ENCODE results near the gene EXOC3L2.

EXOC3L2 gene

GRCh38 chr19:45179892-45180370 is 65.3 kb downstream of the EXOC3L2 start:
- DNase-seq (ENCODE audit: low read depth) = no peak

- peak; percentile 38 for DNase-seq (ENCODE audit: low read depth)
Measured at GRCh38 chr19:45179072-45179891, 65.9 kb downstream of the EXOC3L2 start.

GRCh38 chr19:45178262-45179071 is 66.7 kb downstream of the EXOC3L2 start, which contains the start of gene BLOC1S3:
Gene BLOC1S3, plus strand, starts transcription at chr19:45178784. Its CDS starts 513 bp downstream, at chr19:45179297.
- peak; percentile 100 for DNase-seq (ENCODE audit: low read depth)

GRCh38 chr19:45177817-45178261 is 67.4 kb downstream of the EXOC3L2 start, which contains the start of gene TRAPPC6A:
Gene TRAPPC6A, minus strand, starts transcription at chr19:45178237. Its CDS starts 19 bp downstream, at chr19:45178218.
- DNase-seq (ENCODE audit: low read depth) = no peak

GRCh38 chr19:45175515-45176345 is 69.5 kb downstream of the EXOC3L2 start:
- no peak for DNase-seq (ENCODE audit: low read depth)

- no peak for DNase-seq (ENCODE audit: low read depth)
Measured at GRCh38 chr19:45173816-45174215, 71.4 kb downstream of the EXOC3L2 start.

- no peak for DNase-seq (ENCODE audit: low read depth)
Measured at GRCh38 chr19:45172611-45173208, 72.5 kb downstream of the EXOC3L2 start.

GRCh38 chr19:45172173-45172572 is 73.0 kb downstream of the EXOC3L2 start:
- DNase-seq (ENCODE audit: low read depth) = no peak

GRCh38 chr19:45171211-45171623 is 74.0 kb downstream of the EXOC3L2 start:
- peak; percentile 25 for DNase-seq (ENCODE audit: low read depth)

- no peak for DNase-seq (ENCODE audit: low read depth)
Measured at GRCh38 chr19:45170146-45171106, 74.8 kb downstream of the EXOC3L2 start.

GRCh38 chr19:45169602-45170001 is 75.6 kb downstream of the EXOC3L2 start:
- no peak for DNase-seq (ENCODE audit: low read depth)

GRCh38 chr19:45168767-45169351 is 76.3 kb downstream of the EXOC3L2 start:
- DNase-seq (ENCODE audit: low read depth) = no peak

- DNase-seq (ENCODE audit: low read depth) = no peak
Measured at GRCh38 chr19:45166723-45167252, 78.4 kb downstream of the EXOC3L2 start.

- DNase-seq (ENCODE audit: low read depth) = peak; percentile 63
Measured at GRCh38 chr19:45164577-45165335, 80.5 kb downstream of the EXOC3L2 start.

- DNase-seq (ENCODE audit: low read depth) = no peak
Measured at GRCh38 chr19:45163751-45164460, 81.3 kb downstream of the EXOC3L2 start.

GRCh38 chr19:45163156-45163555 is 82.1 kb downstream of the EXOC3L2 start:
- DNase-seq (ENCODE audit: low read depth) = no peak

- no peak for DNase-seq (ENCODE audit: low read depth)
Measured at GRCh38 chr19:45162608-45163143, 82.5 kb downstream of the EXOC3L2 start.

Data from activated T-cell treated with anti-CD3 and anti-CD28 coated beads for 48 hours (primary cell).